ENCODE results near the gene ARPC4.
"Not testable (repeated sequence)": the region's sequence is repeated elsewhere in the genome, so short reads cannot be mapped to it uniquely, and the experiment has no call there.

The ARPC4 gene

DNA sequence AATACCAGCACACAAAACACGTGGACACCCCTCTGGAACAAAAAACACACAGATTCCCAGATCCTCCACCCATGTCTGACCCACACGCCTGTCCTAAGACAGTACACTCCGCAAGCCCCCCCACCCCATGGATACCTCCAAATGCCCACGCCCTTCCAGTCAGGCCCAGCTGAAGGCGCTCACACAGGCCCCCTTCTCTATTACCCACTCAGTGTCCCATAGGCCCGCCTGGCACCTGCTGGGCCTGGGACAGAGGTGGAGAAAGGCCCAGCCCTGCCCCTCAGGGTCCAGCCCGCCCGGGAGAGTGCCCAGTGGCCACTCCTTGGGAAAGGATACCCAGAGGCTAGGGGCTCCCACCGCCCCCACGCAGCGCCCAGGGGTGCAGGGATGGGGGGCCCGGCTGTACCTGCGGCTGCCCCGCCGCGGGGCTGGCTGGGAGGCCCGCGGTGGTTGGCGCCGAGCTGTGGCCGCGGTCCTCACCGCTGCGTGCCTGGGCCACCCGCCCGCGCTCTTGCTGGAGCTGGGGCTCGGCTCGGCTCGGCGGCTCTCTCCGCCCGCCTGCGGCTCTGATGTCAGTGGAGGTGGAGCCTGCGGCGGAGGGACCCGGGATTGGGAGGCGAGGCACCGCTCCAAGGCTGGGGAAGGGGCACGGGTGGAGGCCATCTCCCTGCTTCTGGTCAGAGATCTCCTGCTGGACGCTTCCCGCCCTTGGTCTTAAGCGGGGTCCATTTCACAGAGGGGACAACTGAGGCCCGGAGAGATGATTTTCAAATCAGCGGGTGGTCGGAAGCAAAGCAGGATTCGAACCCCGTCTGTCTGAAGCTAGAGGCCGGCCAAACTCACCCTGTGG is 23.2 kb upstream of the ARPC4 start, which contains the start of gene CAMK1:
Gene CAMK1 (minus strand): TSS at position 522 of the 850 bp plus-strand sequence. CDS start 2,198 bp downstream, outside the sequence.
- H3K9ac ChIP-seq (ENCODE audit: low read length): no peak within 1 kb of the TSS
- no peak within 1 kb of the TSS for H3K4me2 ChIP-seq (ENCODE audit: low read length)
- no peak for TF ChIP-seq EZH2phosphoT487 (IDR thresholded peaks at IDR 0.05; ENCODE audit: low read depth)
- TF ChIP-seq, protein P1, sequence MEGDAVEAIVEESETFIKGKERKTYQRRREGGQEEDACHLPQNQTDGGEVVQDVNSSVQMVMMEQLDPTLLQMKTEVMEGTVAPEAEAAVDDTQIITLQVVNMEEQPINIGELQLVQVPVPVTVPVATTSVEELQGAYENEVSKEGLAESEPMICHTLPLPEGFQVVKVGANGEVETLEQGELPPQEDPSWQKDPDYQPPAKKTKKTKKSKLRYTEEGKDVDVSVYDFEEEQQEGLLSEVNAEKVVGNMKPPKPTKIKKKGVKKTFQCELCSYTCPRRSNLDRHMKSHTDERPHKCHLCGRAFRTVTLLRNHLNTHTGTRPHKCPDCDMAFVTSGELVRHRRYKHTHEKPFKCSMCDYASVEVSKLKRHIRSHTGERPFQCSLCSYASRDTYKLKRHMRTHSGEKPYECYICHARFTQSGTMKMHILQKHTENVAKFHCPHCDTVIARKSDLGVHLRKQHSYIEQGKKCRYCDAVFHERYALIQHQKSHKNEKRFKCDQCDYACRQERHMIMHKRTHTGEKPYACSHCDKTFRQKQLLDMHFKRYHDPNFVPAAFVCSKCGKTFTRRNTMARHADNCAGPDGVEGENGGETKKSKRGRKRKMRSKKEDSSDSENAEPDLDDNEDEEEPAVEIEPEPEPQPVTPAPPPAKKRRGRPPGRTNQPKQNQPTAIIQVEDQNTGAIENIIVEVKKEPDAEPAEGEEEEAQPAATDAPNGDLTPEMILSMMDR (IDR thresholded peaks at IDR 0.05; ENCODE audit: low read depth, low read length): no peak
- no peaks in the 10 kb centered on the region for H3K79me2 ChIP-seq (ENCODE audit: low read length)
- H2AFZ ChIP-seq (ENCODE audit: low read depth, low read length): no peak within 1 kb of the TSS
- no peaks in the 10 kb centered on the region for H3K4me1 ChIP-seq (ENCODE audit: low read length)
- H3K9me3 ChIP-seq (ENCODE audit: insufficient read depth, low read length): no peaks in the 10 kb centered on the region
- H3K4me3 ChIP-seq (ENCODE audit: low read length): no peak within 1 kb of the TSS
- no peak within 1 kb of the TSS for H3K27ac ChIP-seq (ENCODE audit: low read length)
- H3K36me3 ChIP-seq (replicated peaks; ENCODE audit: low read depth, low read length): no peaks in the 10 kb centered on the region
- H4K20me1 ChIP-seq (ENCODE audit: insufficient read depth, low read length): no peaks in the 10 kb centered on the region
- no peaks in the 10 kb centered on the region for H3K27me3 ChIP-seq (ENCODE audit: low read depth, low read length)

DNA sequence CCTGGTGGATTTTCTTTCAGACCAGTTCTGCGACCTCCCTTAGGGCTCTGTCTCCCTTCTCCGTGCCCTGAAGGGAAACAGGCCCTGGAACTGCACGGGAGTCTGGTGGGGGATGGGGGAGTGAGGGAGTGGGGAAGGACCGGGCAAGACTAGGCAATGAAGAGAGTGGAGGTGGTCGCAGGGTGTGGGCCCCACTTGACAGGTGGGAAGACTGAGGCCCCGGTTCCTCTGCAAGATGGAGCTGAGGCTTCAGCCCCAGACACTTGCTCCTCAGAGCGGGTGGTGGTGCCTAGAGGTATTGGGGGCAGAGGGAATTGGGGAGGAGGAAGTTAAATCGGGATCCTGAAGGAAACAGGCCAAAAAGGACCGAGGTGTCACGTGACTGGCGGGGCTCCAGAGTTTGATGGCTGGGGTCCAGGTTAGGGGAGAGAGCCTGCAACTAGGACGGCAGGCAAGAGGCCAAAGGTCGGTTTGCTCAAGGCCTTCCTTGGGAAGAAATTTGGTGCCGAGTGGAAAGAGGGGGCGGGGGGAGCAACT is 22.5 kb upstream of the ARPC4 start:
- H3K4me3 ChIP-seq (ENCODE audit: low read length): no peak overlapping the region
- no peaks in the 10 kb centered on the region for H3K36me3 ChIP-seq (replicated peaks; ENCODE audit: low read depth, low read length)
- no peak overlapping the region for H2AFZ ChIP-seq (ENCODE audit: low read depth, low read length)
- H3K4me1 ChIP-seq (ENCODE audit: low read length): no peaks in the 10 kb centered on the region
- no peaks in the 10 kb centered on the region for H3K27me3 ChIP-seq (ENCODE audit: low read depth, low read length)
- H3K9me3 ChIP-seq (ENCODE audit: insufficient read depth, low read length): no peaks in the 10 kb centered on the region
- TF ChIP-seq, protein P1 (IDR thresholded peaks at IDR 0.05; ENCODE audit: low read depth, low read length): no peak
- TF ChIP-seq EZH2phosphoT487 (IDR thresholded peaks at IDR 0.05; ENCODE audit: low read depth): no peak
- H4K20me1 ChIP-seq (ENCODE audit: insufficient read depth, low read length): no peaks in the 10 kb centered on the region
- no peak overlapping the region for H3K4me2 ChIP-seq (ENCODE audit: low read length)
- H3K27ac ChIP-seq (ENCODE audit: low read length): no peak overlapping the region
- no peak overlapping the region for H3K9ac ChIP-seq (ENCODE audit: low read length)
- no peaks in the 10 kb centered on the region for H3K79me2 ChIP-seq (ENCODE audit: low read length)

DNA sequence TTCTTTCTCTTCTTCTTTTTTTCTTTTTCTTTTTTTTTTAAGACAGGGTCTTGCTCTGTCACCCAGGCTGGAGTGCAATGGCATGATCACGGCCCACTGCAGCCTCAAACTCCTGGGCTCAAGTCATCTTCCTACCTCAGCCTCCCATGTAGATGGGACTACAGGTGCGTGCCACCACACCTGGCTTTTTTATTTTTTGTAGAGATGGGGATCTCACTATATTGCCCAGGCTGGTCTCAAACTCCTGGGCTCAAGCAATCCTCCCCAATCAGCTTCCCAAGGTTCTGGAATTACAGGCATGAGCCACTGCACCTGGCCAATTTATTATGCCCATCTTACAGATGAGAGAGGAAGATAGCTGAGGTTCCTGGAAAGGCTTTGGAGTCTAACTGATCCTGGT is 21.9 kb upstream of the ARPC4 start:
- H3K27ac ChIP-seq (ENCODE audit: low read length); H3K4me2 ChIP-seq (ENCODE audit: low read length); H3K9me3 ChIP-seq (ENCODE audit: insufficient read depth, low read length); H3K79me2 ChIP-seq (ENCODE audit: low read length); H2AFZ ChIP-seq (ENCODE audit: low read depth, low read length); H3K27me3 ChIP-seq (ENCODE audit: low read depth, low read length); H3K36me3 ChIP-seq (replicated peaks; ENCODE audit: low read depth, low read length); H3K9ac ChIP-seq (ENCODE audit: low read length); H4K20me1 ChIP-seq (ENCODE audit: insufficient read depth, low read length); H3K4me1 ChIP-seq (ENCODE audit: low read length); H3K4me3 ChIP-seq (ENCODE audit: low read length): not testable (repeated sequence)

DNA sequence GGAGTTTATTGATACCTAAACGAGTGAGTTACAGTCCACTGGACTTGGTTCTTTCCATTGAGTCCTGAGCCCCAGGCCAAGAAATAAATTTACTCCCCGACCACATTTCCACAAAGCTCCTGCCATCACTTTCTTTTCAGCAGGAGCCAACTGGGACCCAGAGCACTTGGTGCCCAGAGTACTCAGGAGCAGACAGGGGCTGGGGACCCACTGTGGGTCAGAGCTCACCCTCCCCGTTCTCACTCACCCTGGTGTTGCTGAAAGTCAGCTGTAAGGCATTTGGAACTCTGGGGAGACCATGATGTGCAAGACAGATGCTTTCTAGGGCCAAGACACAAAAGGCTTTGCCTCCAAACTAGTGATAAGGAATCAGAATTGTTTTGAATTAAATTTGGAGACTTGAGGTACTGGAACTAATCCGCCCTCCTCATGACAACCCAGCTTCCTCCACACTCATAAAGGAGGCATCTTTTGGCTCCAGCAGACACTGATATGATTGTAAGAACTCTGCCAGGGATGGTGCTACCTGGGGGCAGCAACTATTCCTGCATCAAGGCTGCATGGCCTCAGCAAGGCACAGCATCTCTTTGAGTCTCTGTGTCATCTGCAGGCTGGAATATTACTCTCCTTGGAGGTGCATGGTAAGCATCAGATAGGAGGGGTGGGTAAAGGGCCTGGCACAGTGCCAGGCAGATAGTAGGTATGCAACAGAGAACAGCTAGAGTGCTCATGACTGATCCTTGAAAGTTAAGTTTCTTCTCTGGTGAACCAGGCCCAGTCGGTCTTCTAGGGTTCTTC is 15.8 kb upstream of the ARPC4 start:
- no peak for TF ChIP-seq EZH2phosphoT487 (IDR thresholded peaks at IDR 0.05; ENCODE audit: low read depth)
- TF ChIP-seq, protein P1 (IDR thresholded peaks at IDR 0.05; ENCODE audit: low read depth, low read length): no peak
- no peaks in the 10 kb centered on the region for H3K9me3 ChIP-seq (ENCODE audit: insufficient read depth, low read length)

More for the DNA sequence above, 15.8 kb upstream of the ARPC4 start:
- Histone ChIP-seq H3K27ac (ENCODE audit: low read length) (no peak overlapping the region), H3K4me2 (ENCODE audit: low read length) (no peak overlapping the region), H4K20me1 (ENCODE audit: insufficient read depth, low read length) (no peaks in the 10 kb centered on the region), H3K9ac (ENCODE audit: low read length) (no peak overlapping the region), H3K36me3 (replicated peaks; ENCODE audit: low read depth, low read length) (peaks cover 12% of the 10 kb centered on the region), H3K4me1 (ENCODE audit: low read length) (peaks cover 11% of the 10 kb centered on the region), H3K4me3 (ENCODE audit: low read length) (no peak overlapping the region), H3K27me3 (ENCODE audit: low read depth, low read length) (no peaks in the 10 kb centered on the region), H2AFZ (ENCODE audit: low read depth, low read length) (no peak overlapping the region), H3K79me2 (ENCODE audit: low read length) (no peaks in the 10 kb centered on the region)

Data from OCI-LY3 (cell line).